H9 (cell line): Measurements from ENCODE around the gene DCAF5. TPM values are rescaled to one million over a fixed set of nuclear protein-coding genes. Genes with fewer than 3 reads are reported as not detected.

Source experiments
- DNase-seq: peaks from one replicate; pipeline ENCODE4 v3.0.0-alpha.2; 2017
- H2AFZ ChIP-seq: one replicate; pipeline ENCODE4 v1.6.1; 2013; ENCODE audit warnings: mild to moderate bottlenecking, low read length, control low read depth, moderate library complexity
- H2AK5ac ChIP-seq: 2 replicates; pipeline ENCODE4 v1.6.1; 2013; ENCODE audit warnings: low read length, control low read depth, mixed read lengths; ENCODE audit not compliant: insufficient read length
- H2BK120ac ChIP-seq: one replicate; pipeline ENCODE4 v1.6.1; 2013; ENCODE audit warnings: low read depth, mild to moderate bottlenecking, low read length, control low read depth, inconsistent platforms; ENCODE audit not compliant: poor library complexity, severe bottlenecking
- H2BK12ac ChIP-seq: 2 replicates; pipeline ENCODE4 v1.6.1; 2013; ENCODE audit warnings: low read length, control low read depth, mixed read lengths, low read depth; ENCODE audit not compliant: insufficient read length
- H2BK15ac ChIP-seq: 2 replicates; pipeline ENCODE4 v1.6.1; 2013; ENCODE audit warnings: low read depth, low read length, control low read depth
- H2BK20ac ChIP-seq: one replicate; pipeline ENCODE4 v1.6.1; 2013; ENCODE audit warnings: low read depth, mild to moderate bottlenecking, low read length, control low read depth, inconsistent platforms; ENCODE audit not compliant: poor library complexity, severe bottlenecking
- H2BK5ac ChIP-seq: 2 replicates; pipeline ENCODE4 v1.6.1; 2013; ENCODE audit warnings: low read length, control low read depth, mixed read lengths; ENCODE audit not compliant: insufficient read length
- H3K14ac ChIP-seq: 2 replicates; pipeline ENCODE4 v1.6.1; 2013; ENCODE audit warnings: low read length, control low read depth; ENCODE audit not compliant: insufficient read depth
- H3K18ac ChIP-seq: 2 replicates; pipeline ENCODE4 v1.6.1; 2013; ENCODE audit warnings: low read depth, mild to moderate bottlenecking, mixed read lengths, low read length, control low read depth; ENCODE audit not compliant: insufficient read length
- H3K23ac ChIP-seq: 2 replicates; pipeline ENCODE4 v1.6.1; 2013; ENCODE audit warnings: low read length, control low read depth, mixed read lengths, low read depth; ENCODE audit not compliant: insufficient read length
- H3K23me2 ChIP-seq: 2 replicates; pipeline ENCODE4 v1.6.1; 2013; ENCODE audit warnings: low read depth, mild to moderate bottlenecking, mixed read lengths, low read length, control low read depth; ENCODE audit not compliant: insufficient read length, poor library complexity, severe bottlenecking
- H3K27ac ChIP-seq: 2 replicates; pipeline ENCODE4 v1.5.1; 2013; ENCODE audit warnings: low read length, control low read depth, mixed read lengths, low read depth; ENCODE audit not compliant: insufficient read length
- H3K27me3 ChIP-seq: 2 replicates; pipeline ENCODE4 v1.6.1; 2013; ENCODE audit warnings: low read length, control low read depth, inconsistent platforms; ENCODE audit not compliant: insufficient read depth
- H3K4ac ChIP-seq: 2 replicates; pipeline ENCODE4 v1.6.1; 2013; ENCODE audit warnings: low read depth, mild to moderate bottlenecking, control low read depth, inconsistent platforms, low read length, moderate library complexity
- H3K4me1 ChIP-seq: 2 replicates; pipeline ENCODE4 v1.6.1; 2013; ENCODE audit warnings: low read length, control low read depth, inconsistent platforms; ENCODE audit not compliant: insufficient read depth
- H3K4me2 ChIP-seq: 2 replicates; pipeline ENCODE4 v1.6.1; 2013; ENCODE audit warnings: low read length, control low read depth, mixed read lengths; ENCODE audit not compliant: insufficient read length, insufficient read depth
- H3K56ac ChIP-seq: 2 replicates; pipeline ENCODE4 v1.6.1; 2013; ENCODE audit warnings: low read depth, mild to moderate bottlenecking, mixed read lengths, low read length, control low read depth; ENCODE audit not compliant: insufficient read length
- H3K79me1 ChIP-seq: 2 replicates; pipeline ENCODE4 v1.6.1; 2013; ENCODE audit warnings: low read depth, mild to moderate bottlenecking, moderate library complexity, low read length, control low read depth, inconsistent platforms; ENCODE audit not compliant: insufficient read depth, poor library complexity, severe bottlenecking
- H3K79me2 ChIP-seq: 2 replicates; pipeline ENCODE4 v1.6.1; 2013; ENCODE audit warnings: low read length, control low read depth, inconsistent platforms; ENCODE audit not compliant: insufficient read depth
- H3K9ac ChIP-seq: 2 replicates; pipeline ENCODE4 v1.6.1; 2013; ENCODE audit warnings: low read length, control low read depth, mixed read lengths; ENCODE audit not compliant: insufficient read length; ENCODE audit errors: extremely low read depth
- H3K9me3 ChIP-seq: one replicate; pipeline ENCODE4 v1.6.1; 2013; ENCODE audit warnings: low read depth, low read length, inconsistent platforms; ENCODE audit not compliant: control insufficient read depth
- H3T11ph ChIP-seq: one replicate; pipeline ENCODE4 v1.6.1; 2013; ENCODE audit warnings: mild to moderate bottlenecking, low read length, control low read depth, inconsistent platforms
- H4K20me1 ChIP-seq: one replicate; pipeline ENCODE4 v1.6.1; 2013; ENCODE audit not compliant: control insufficient read depth, insufficient read length, insufficient read depth
- H4K5ac ChIP-seq: 2 replicates; pipeline ENCODE4 v1.6.1; 2013; ENCODE audit warnings: low read depth, mild to moderate bottlenecking, mixed read lengths, low read length, control low read depth; ENCODE audit not compliant: insufficient read length
- H4K8ac ChIP-seq: replicated peaks from 2 replicates; pipeline ENCODE4 v1.6.1; 2013; ENCODE audit warnings: low read length, control low read depth, mixed read lengths, low read depth; ENCODE audit not compliant: insufficient read length
- H4K91ac ChIP-seq: 2 replicates; pipeline ENCODE4 v1.6.1; 2013; ENCODE audit warnings: low read depth, mild to moderate bottlenecking, moderate library complexity, mixed read lengths, low read length, control low read depth; ENCODE audit not compliant: insufficient read length
- H3K27ac Mint-ChIP-seq, 3 experiments: 2 replicates in 2 of 3; 3 replicates in 1 of 3; pipeline ENCODE4 v1.8.0; 2020 to 2021; ENCODE audit warnings: mixed read lengths in 3 of 3, mild to moderate bottlenecking in 1 of 3, moderate library complexity in 1 of 3
- H3K27me3 Mint-ChIP-seq: 2 replicates; pipeline ENCODE4 v1.8.0; 2021; ENCODE audit warnings: low read depth, mild to moderate bottlenecking, moderate library complexity, mixed read lengths
- H3K36me3 Mint-ChIP-seq, 3 experiments: 2 replicates in 2 of 3; 3 replicates in 1 of 3; pipeline ENCODE4 v1.8.0; 2020 to 2021; ENCODE audit warnings: low read depth in 3 of 3, mixed read lengths in 3 of 3; ENCODE audit not compliant: insufficient read depth in 1 of 3
- H3K4me1 Mint-ChIP-seq, 2 experiments: 2 replicates each; pipeline ENCODE4 v1.8.0; 2020; ENCODE audit warnings: mixed read lengths in 2 of 2
- H3K4me3 Mint-ChIP-seq, 2 experiments: 2 replicates in 1 of 2; 3 replicates in 1 of 2; pipeline ENCODE4 v1.8.0; 2020 to 2021; ENCODE audit warnings: mild to moderate bottlenecking in 2 of 2, mixed read lengths in 2 of 2, moderate library complexity in 1 of 2
- H3K9me3 Mint-ChIP-seq, 2 experiments: 2 replicates in 1 of 2; 3 replicates in 1 of 2; pipeline ENCODE4 v1.8.0; 2020; ENCODE audit warnings: mild to moderate bottlenecking in 2 of 2, mixed read lengths in 2 of 2, moderate library complexity in 1 of 2
- CTCF ChIP-seq: fragments of 200-600 bp; sonication (generic); conservative IDR thresholded peaks from 3 replicates; pipeline ENCODE4 v1.8.0; 2021; ENCODE audit warnings: antibody characterized with exemption, mild to moderate bottlenecking
- WGBS: extraction: QIAGEN DNeasy Blood & Tissue Kit; methylation state at CpG from one replicate; pipeline ENCODE4 v1.1.7; 2013; ENCODE audit warnings: missing lambda C conversion rate, low lambda C conversion rate, mixed read lengths; ENCODE audit not compliant: insufficient read length; ENCODE audit errors: extremely low coverage; 5-methylcytosine and 5-hydroxymethylcytosine counted together
- total RNA-seq: library from RNA; stranded (reverse); gene quantifications from 2 replicates; pipeline ENCODE4 v1.2.1, GENCODE V29; 2021

DCAF5 gene
- total RNA-seq, 1 experiment from 2014 or later, result 31.4 TPM

- Histone ChIP-seq H3K4me1 (peaks cover 8% of the 10 kb centered on the region; the same call in 1 of the 2 replicates), H2BK5ac (no peak overlapping the region), H4K20me1 (no peaks in the 10 kb centered on the region), H3K14ac (no peak overlapping the region), H3K27ac (no peak overlapping the region), H4K5ac (no peak overlapping the region), H3K79me2 (no peaks in the 10 kb centered on the region), H3T11ph (no peak overlapping the region), H3K27me3 (no peaks in the 10 kb centered on the region), H2AFZ (no peak overlapping the region), H3K56ac (no peak overlapping the region), H3K23me2 (no peaks in the 10 kb centered on the region), H3K4me2 (peak overlapping the region; percentile 12), H3K9ac (no peak overlapping the region), H3K79me1 (no peaks in the 10 kb centered on the region), H3K23ac (no peak overlapping the region), H4K8ac (no peak overlapping the region), H2BK20ac (no peak overlapping the region), H4K91ac (no peak overlapping the region), H2BK12ac (no peak overlapping the region), H2AK5ac (no peak overlapping the region), H2BK15ac (no peak overlapping the region), H3K18ac (no peak overlapping the region), H2BK120ac (no peak overlapping the region), H3K9me3 (no peaks in the 10 kb centered on the region), H3K4ac (no peak overlapping the region)
- H3K36me3 Mint-ChIP-seq, result no peaks in the 10 kb centered on the region
- no peaks in the 10 kb centered on the region for H3K27me3 Mint-ChIP-seq
- H3K4me3 Mint-ChIP-seq, result peak overlapping the region in 1 of 2 experiments; percentile 21; a peak in 1 of 5 replicates
- no CpG with 5 or more reads among the region's 12 CpGs for WGBS
- peak overlapping the region in 2 of 3 experiments; percentile 55 to 65; a peak in 4 of 7 replicates for H3K27ac Mint-ChIP-seq
- no peak for TF ChIP-seq CTCF
- no peaks in the 10 kb centered on the region for H3K9me3 Mint-ChIP-seq
- H3K4me1 Mint-ChIP-seq, result peaks cover 25 to 34% of the 10 kb centered on the region in 2 experiments
- DNase-seq, result peak; percentile 86
These were observed 138.8 kb downstream of the DCAF5 start for GRCh38 chr14:69013943-69014782.
